PFSK-1 (cell line): ENCODE data around the gene SPAST.

Source experiments
- FOXP2 ChIP-seq: optimal IDR thresholded peaks from 2 replicates; pipeline ENCODE3; 2011; ENCODE audit warnings: borderline replicate concordance, control low read depth, inconsistent platforms; ENCODE audit not compliant: insufficient read depth; ENCODE audit errors: extremely low read length, extremely low read depth
- POLR2AphosphoS5 ChIP-seq: IDR thresholded peaks from 2 replicates; pipeline ENCODE4 v1.6.1; 2012; ENCODE audit warnings: low read depth, mild to moderate bottlenecking, control low read depth, low read length, moderate library complexity
- REST ChIP-seq, 2 experiments: IDR thresholded peaks; 2 replicates each; pipeline versions ENCODE4 v1.6.1 to v1.8.0; 2011 to 2012; ENCODE audit warnings: low read depth in 2 of 2, low read length in 2 of 2, control low read depth in 1 of 2, inconsistent platforms in 1 of 2, mild to moderate bottlenecking in 1 of 2, moderate library complexity in 1 of 2; ENCODE audit not compliant: insufficient read depth in 1 of 2
- SIN3A ChIP-seq: IDR thresholded peaks from 2 replicates; pipeline ENCODE4 v1.6.1; 2012; ENCODE audit warnings: mild to moderate bottlenecking, low read length, moderate library complexity, borderline replicate concordance; ENCODE audit not compliant: insufficient read depth
- TAF1 ChIP-seq: IDR thresholded peaks from 2 replicates; pipeline ENCODE4 v1.6.1; 2012; ENCODE audit warnings: low read length, control low read depth, borderline replicate concordance; ENCODE audit not compliant: insufficient read depth

- no peak for TF ChIP-seq FOXP2
- no peak for TF ChIP-seq REST (IDR thresholded peaks at IDR 0.05; ENCODE audit: insufficient read depth in 1 of 2, low read depth in 2 of 2, low read length in 2 of 2)
- no peak for TF ChIP-seq POLR2AphosphoS5
- TF ChIP-seq TAF1, result no peak
- no peak for TF ChIP-seq SIN3A
These were observed 54.7 kb downstream of the SPAST start for GRCh38 chr2:32118055-32118454.
